Measurements from ENCODE around the gene FSTL4. TPM values are rescaled to one million over a fixed set of nuclear protein-coding genes. Genes with fewer than 3 reads are reported as not detected.

FSTL4 gene
- total and polyA plus RNA-seq, 2 donors (not counting 1 experiment from before 2014, with no cell fraction given): 0.31 to 6.7 TPM

DNA sequence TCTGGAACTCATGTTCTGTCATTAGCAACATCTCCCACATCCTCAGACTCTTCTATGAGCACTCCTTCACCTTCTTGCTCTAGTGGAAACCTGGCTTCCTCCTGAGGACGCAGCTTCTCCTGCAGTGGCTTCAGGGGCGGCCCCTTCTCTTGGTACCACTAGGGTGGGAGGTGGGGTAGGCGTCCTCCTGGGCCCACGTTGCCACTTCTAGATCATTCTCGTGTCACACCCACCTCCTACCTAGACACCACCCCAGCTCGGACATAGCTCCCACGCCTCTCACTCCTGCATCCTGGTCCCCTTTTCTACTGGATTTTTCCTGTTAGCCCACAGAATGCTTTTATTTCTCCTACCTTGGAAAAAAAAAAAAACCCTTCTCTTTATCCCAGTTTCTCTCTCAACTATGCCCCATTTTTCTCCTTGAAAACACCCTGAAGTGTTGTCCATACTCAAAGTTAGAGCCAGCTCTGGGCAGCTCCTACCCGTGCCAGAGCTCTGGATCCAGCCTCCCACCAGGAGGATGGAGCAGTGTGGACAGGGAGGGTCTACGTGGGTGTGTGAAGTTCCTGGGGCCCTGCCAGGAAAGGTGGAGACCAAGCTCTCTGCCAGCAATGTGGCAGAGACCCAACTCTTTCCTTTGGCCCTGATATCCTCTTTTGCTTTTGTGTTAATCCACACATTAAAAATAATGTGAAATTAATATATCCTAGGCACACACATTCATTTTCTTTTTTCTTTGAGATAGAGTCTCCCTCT is 381.3 kb downstream of the FSTL4 start:
- no peaks in the 10 kb centered on the region for H3K79me2 ChIP-seq (ENCODE audit: control insufficient read depth, insufficient read depth, low read length)
- no peak overlapping the region for H2AFZ ChIP-seq (ENCODE audit: insufficient read depth, low read depth, low read length, poor library complexity, severe bottlenecking)
- no peak overlapping the region for H3K27ac Mint-ChIP-seq
- H3K4me2 ChIP-seq (replicated peaks; ENCODE audit: low read depth, low read length, poor library complexity, severe bottlenecking): no peak overlapping the region
- no peaks in the 10 kb centered on the region for H3K4me1 ChIP-seq (ENCODE audit: control insufficient read depth in 2 of 2, insufficient read depth in 2 of 2, low read length in 2 of 2)
- no peak for ATAC-seq (ENCODE audit: low read depth)
- H3K4me3 Mint-ChIP-seq: no peak overlapping the region
- CTCF ChIA-PET: no interaction called here
- no peaks in the 10 kb centered on the region for H3K27me3 ChIP-seq (replicated peaks in 1 of 4; ENCODE audit: control extremely low read depth in 1 of 4, control insufficient read depth in 3 of 4, insufficient read depth in 4 of 4, low read length in 3 of 4)
- no peak overlapping the region for H3K4me3 ChIP-seq (ENCODE audit: control extremely low read depth in 1 of 5, extremely low read depth in 1 of 5, insufficient read depth in 1 of 5, low read depth in 2 of 5, low read length in 4 of 5)
- POLR2A ChIA-PET: no interaction called here
- H3K36me3 ChIP-seq (replicated peaks in 1 of 2; ENCODE audit: control extremely low read depth in 1 of 2, control insufficient read depth in 1 of 2, extremely low read depth in 1 of 2, insufficient read depth in 2 of 2, low read length in 1 of 2): no peaks in the 10 kb centered on the region
- no peak overlapping the region for H3K27ac ChIP-seq (ENCODE audit: low read length in 2 of 2)
- H3K9me3 Mint-ChIP-seq (ENCODE audit: insufficient read depth): no peaks in the 10 kb centered on the region
- peaks cover 2% of the 10 kb centered on the region for H3K4me1 Mint-ChIP-seq
- no peak overlapping the region for H3K9ac ChIP-seq (ENCODE audit: low read length)
- 66% methylated on average over 6 of the region's 9 CpGs for WGBS (ENCODE audit: insufficient coverage)
- no peaks in the 10 kb centered on the region for H3K9me3 ChIP-seq (ENCODE audit: control extremely low read depth in 1 of 3, control insufficient read depth in 2 of 3, insufficient read depth in 1 of 3, low read length in 2 of 3)
- no peak for DNase-seq
- TF ChIP-seq, protein P1, sequence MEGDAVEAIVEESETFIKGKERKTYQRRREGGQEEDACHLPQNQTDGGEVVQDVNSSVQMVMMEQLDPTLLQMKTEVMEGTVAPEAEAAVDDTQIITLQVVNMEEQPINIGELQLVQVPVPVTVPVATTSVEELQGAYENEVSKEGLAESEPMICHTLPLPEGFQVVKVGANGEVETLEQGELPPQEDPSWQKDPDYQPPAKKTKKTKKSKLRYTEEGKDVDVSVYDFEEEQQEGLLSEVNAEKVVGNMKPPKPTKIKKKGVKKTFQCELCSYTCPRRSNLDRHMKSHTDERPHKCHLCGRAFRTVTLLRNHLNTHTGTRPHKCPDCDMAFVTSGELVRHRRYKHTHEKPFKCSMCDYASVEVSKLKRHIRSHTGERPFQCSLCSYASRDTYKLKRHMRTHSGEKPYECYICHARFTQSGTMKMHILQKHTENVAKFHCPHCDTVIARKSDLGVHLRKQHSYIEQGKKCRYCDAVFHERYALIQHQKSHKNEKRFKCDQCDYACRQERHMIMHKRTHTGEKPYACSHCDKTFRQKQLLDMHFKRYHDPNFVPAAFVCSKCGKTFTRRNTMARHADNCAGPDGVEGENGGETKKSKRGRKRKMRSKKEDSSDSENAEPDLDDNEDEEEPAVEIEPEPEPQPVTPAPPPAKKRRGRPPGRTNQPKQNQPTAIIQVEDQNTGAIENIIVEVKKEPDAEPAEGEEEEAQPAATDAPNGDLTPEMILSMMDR (IDR thresholded peaks at IDR 0.05): no peak
- no peak for TF ChIP-seq EZH2 (IDR thresholded peaks at IDR 0.05; ENCODE audit: borderline replicate concordance, insufficient read depth, low read depth, low read length, poor library complexity, severe bottlenecking)
- intact Hi-C loops (cut with micrococcal nuclease): no loop called here
- no peaks in the 10 kb centered on the region for H4K20me1 ChIP-seq (ENCODE audit: control insufficient read depth, insufficient read depth, low read length, poor library complexity, severe bottlenecking)
- peaks cover 16% of the 10 kb centered on the region for H3K27me3 Mint-ChIP-seq

- ATAC-seq (ENCODE audit: low read depth) (no peak), DNase-seq (no peak)
- Histone ChIP-seq H3K36me3 (replicated peaks in 1 of 2; ENCODE audit: control extremely low read depth in 1 of 2, control insufficient read depth in 1 of 2, extremely low read depth in 1 of 2, insufficient read depth in 2 of 2, low read length in 1 of 2) (no peaks in the 10 kb centered on the region), H3K27ac (ENCODE audit: low read length in 2 of 2) (no peak overlapping the region), H4K20me1 (ENCODE audit: control insufficient read depth, insufficient read depth, low read length, poor library complexity, severe bottlenecking) (no peaks in the 10 kb centered on the region), H3K79me2 (ENCODE audit: control insufficient read depth, insufficient read depth, low read length) (no peaks in the 10 kb centered on the region), H2AFZ (ENCODE audit: insufficient read depth, low read depth, low read length, poor library complexity, severe bottlenecking) (no peak overlapping the region), H3K9me3 (ENCODE audit: control extremely low read depth in 1 of 3, control insufficient read depth in 2 of 3, insufficient read depth in 1 of 3, low read length in 2 of 3) (no peaks in the 10 kb centered on the region), H3K4me2 (replicated peaks; ENCODE audit: low read depth, low read length, poor library complexity, severe bottlenecking) (no peak overlapping the region), H3K4me3 (ENCODE audit: control extremely low read depth in 1 of 5, extremely low read depth in 1 of 5, insufficient read depth in 1 of 5, low read depth in 2 of 5, low read length in 4 of 5) (no peak overlapping the region), H3K9ac (ENCODE audit: low read length) (no peak overlapping the region), H3K27me3 (replicated peaks in 1 of 4; ENCODE audit: control extremely low read depth in 1 of 4, control insufficient read depth in 3 of 4, insufficient read depth in 4 of 4, low read length in 3 of 4) (no peaks in the 10 kb centered on the region), H3K4me1 (ENCODE audit: control insufficient read depth in 2 of 2, insufficient read depth in 2 of 2, low read length in 2 of 2) (no peaks in the 10 kb centered on the region)
- Mint-ChIP-seq H3K27me3 (peaks cover 16% of the 10 kb centered on the region), H3K9me3 (ENCODE audit: insufficient read depth) (no peaks in the 10 kb centered on the region), H3K4me3 (no peak overlapping the region), H3K4me1 (peaks cover 2% of the 10 kb centered on the region), H3K27ac (no peak overlapping the region)
- intact Hi-C loops (cut with micrococcal nuclease): no loop called here
- TF ChIP-seq, protein P1 (IDR thresholded peaks at IDR 0.05): no peak
- TF ChIP-seq EZH2 (IDR thresholded peaks at IDR 0.05; ENCODE audit: borderline replicate concordance, insufficient read depth, low read depth, low read length, poor library complexity, severe bottlenecking): no peak
- POLR2A ChIA-PET: no interaction called here
- CTCF ChIA-PET: no interaction called here
- WGBS (ENCODE audit: insufficient coverage): 88% methylated on average over 8 of the region's 8 CpGs
Observed at GRCh38 chr5:133229931-133230664, 382.2 kb downstream of the FSTL4 start.

Data from B cell (primary cell).